Measurements from ENCODE around the gene TARBP2.

Gene TARBP2

GRCh38 chr12:53467880-53468279, 33.2 kb upstream of the TARBP2 start:
- Histone ChIP-seq H2BK120ac (ENCODE audit: low read depth, low read length) (no peak overlapping the region), H4K8ac (ENCODE audit: low read length) (no peak overlapping the region), H2AK5ac (ENCODE audit: low read length, severe bottlenecking) (no peak overlapping the region), H2BK5ac (ENCODE audit: low read depth, low read length, poor library complexity, severe bottlenecking) (no peak overlapping the region), H3K4me2 (ENCODE audit: low read length, poor library complexity, severe bottlenecking) (no peak overlapping the region), H3K27me3 (ENCODE audit: control insufficient read depth in 1 of 2, insufficient read depth in 1 of 2, low read length in 2 of 2) (no peaks in the 10 kb centered on the region), H3K9me3 (ENCODE audit: control insufficient read depth, low read length) (no peaks in the 10 kb centered on the region), H3K4me1 (ENCODE audit: control insufficient read depth, insufficient read depth, low read depth, low read length) (peaks cover 5% of the 10 kb centered on the region), H3K14ac (ENCODE audit: low read length in 2 of 2) (no peak overlapping the region), H2BK12ac (ENCODE audit: low read length in 2 of 2) (no peak overlapping the region), H3K18ac (ENCODE audit: low read depth in 1 of 2, low read length in 2 of 2) (no peak overlapping the region), H3K36me3 (ENCODE audit: control insufficient read depth in 1 of 2, insufficient read depth in 2 of 2, low read depth in 1 of 2, low read length in 2 of 2) (peaks cover 50 to 98% of the 10 kb centered on the region in 2 experiments), H3K9ac (ENCODE audit: low read length) (peak overlapping the region; percentile 27), H2AFZ (ENCODE audit: low read depth, low read length) (no peak overlapping the region), H3K23ac (ENCODE audit: low read length in 2 of 2) (no peak overlapping the region), H2BK15ac (ENCODE audit: low read depth, poor library complexity, severe bottlenecking) (no peak overlapping the region), H4K91ac (ENCODE audit: low read length) (no peak overlapping the region), H3K4ac (ENCODE audit: low read depth in 1 of 2, low read length in 2 of 2) (no peak overlapping the region), H3K4me3 (ENCODE audit: insufficient read depth in 1 of 2, low read depth in 1 of 2, low read length in 2 of 2) (no peak overlapping the region), H3K27ac (ENCODE audit: low read length, poor library complexity, severe bottlenecking) (no peak overlapping the region), H3K79me1 (replicated peaks; ENCODE audit: low read length, poor library complexity, severe bottlenecking) (peaks cover 3% of the 10 kb centered on the region)
- 100% methylated on average over 2 of the region's 2 CpGs for WGBS
- no peak for DNase-seq

DNA sequence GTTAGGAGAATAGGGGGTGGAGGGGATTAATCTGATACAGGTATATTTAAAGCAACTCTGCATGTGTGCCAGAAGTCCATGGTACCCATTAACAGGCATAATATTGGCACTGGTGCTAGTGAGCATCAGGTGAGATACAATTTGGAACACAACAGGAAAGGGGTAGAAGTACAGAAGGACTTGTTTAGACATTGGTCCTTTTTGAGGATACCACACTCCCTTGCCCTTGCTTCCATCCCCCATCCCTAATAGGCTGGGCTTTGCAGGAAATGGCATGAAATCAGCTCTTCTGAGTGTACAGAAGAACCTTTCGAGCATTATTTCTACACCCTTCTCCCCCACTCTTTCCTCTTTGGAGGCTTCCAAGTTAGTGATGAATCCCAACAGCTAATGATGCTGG, 32.8 kb upstream of the TARBP2 start:
- no peak overlapping the region for H2BK15ac ChIP-seq (ENCODE audit: low read depth, poor library complexity, severe bottlenecking)
- no peaks in the 10 kb centered on the region for H3K27me3 ChIP-seq (ENCODE audit: control insufficient read depth in 1 of 2, insufficient read depth in 1 of 2, low read length in 2 of 2)
- H2AK5ac ChIP-seq (ENCODE audit: low read length, severe bottlenecking), result no peak overlapping the region
- WGBS, result 100% methylated on average over 1 of the region's 1 CpG
- H3K27ac ChIP-seq (ENCODE audit: low read length, poor library complexity, severe bottlenecking), result no peak overlapping the region
- no peak overlapping the region for H2BK120ac ChIP-seq (ENCODE audit: low read depth, low read length)
- peak overlapping the region; percentile 27 for H3K9ac ChIP-seq (ENCODE audit: low read length)
- no peak overlapping the region for H2BK12ac ChIP-seq (ENCODE audit: low read length in 2 of 2)
- no peak overlapping the region for H3K23ac ChIP-seq (ENCODE audit: low read length in 2 of 2)
- no peak overlapping the region for H3K18ac ChIP-seq (ENCODE audit: low read depth in 1 of 2, low read length in 2 of 2)
- H4K91ac ChIP-seq (ENCODE audit: low read length), result no peak overlapping the region
- H3K14ac ChIP-seq (ENCODE audit: low read length in 2 of 2), result no peak overlapping the region
- peaks cover 2% of the 10 kb centered on the region for H3K79me1 ChIP-seq (replicated peaks; ENCODE audit: low read length, poor library complexity, severe bottlenecking)
- H3K9me3 ChIP-seq (ENCODE audit: control insufficient read depth, low read length), result no peaks in the 10 kb centered on the region
- peaks cover 5% of the 10 kb centered on the region for H3K4me1 ChIP-seq (ENCODE audit: control insufficient read depth, insufficient read depth, low read depth, low read length)
- no peak for DNase-seq
- H3K4me2 ChIP-seq (ENCODE audit: low read length, poor library complexity, severe bottlenecking), result no peak overlapping the region
- H3K36me3 ChIP-seq (ENCODE audit: control insufficient read depth in 1 of 2, insufficient read depth in 2 of 2, low read depth in 1 of 2, low read length in 2 of 2), result peaks cover 48 to 97% of the 10 kb centered on the region in 2 experiments
- no peak overlapping the region for H3K4me3 ChIP-seq (ENCODE audit: insufficient read depth in 1 of 2, low read depth in 1 of 2, low read length in 2 of 2)
- H2BK5ac ChIP-seq (ENCODE audit: low read depth, low read length, poor library complexity, severe bottlenecking), result no peak overlapping the region
- no peak overlapping the region for H3K4ac ChIP-seq (ENCODE audit: low read depth in 1 of 2, low read length in 2 of 2)
- no peak overlapping the region for H2AFZ ChIP-seq (ENCODE audit: low read depth, low read length)
- H4K8ac ChIP-seq (ENCODE audit: low read length), result no peak overlapping the region

- H4K8ac ChIP-seq (ENCODE audit: low read length), result no peak overlapping the region
- no peak overlapping the region for H3K23ac ChIP-seq (ENCODE audit: low read length in 2 of 2)
- H4K91ac ChIP-seq (ENCODE audit: low read length), result no peak overlapping the region
- H3K9ac ChIP-seq (ENCODE audit: low read length), result no peak overlapping the region
- H3K4me3 ChIP-seq (ENCODE audit: insufficient read depth in 1 of 2, low read depth in 1 of 2, low read length in 2 of 2), result no peak overlapping the region
- H3K4ac ChIP-seq (ENCODE audit: low read depth in 1 of 2, low read length in 2 of 2), result no peak overlapping the region
- H3K27me3 ChIP-seq (ENCODE audit: control insufficient read depth in 1 of 2, insufficient read depth in 1 of 2, low read length in 2 of 2), result no peaks in the 10 kb centered on the region
- no peak overlapping the region for H2BK120ac ChIP-seq (ENCODE audit: low read depth, low read length)
- H3K4me2 ChIP-seq (ENCODE audit: low read length, poor library complexity, severe bottlenecking), result no peak overlapping the region
- DNase-seq, result no peak
- no peak overlapping the region for H3K14ac ChIP-seq (ENCODE audit: low read length in 2 of 2)
- no peaks in the 10 kb centered on the region for H3K9me3 ChIP-seq (ENCODE audit: control insufficient read depth, low read length)
- WGBS, result 100% methylated on average over 1 of the region's 1 CpG
- no peak overlapping the region for H3K27ac ChIP-seq (ENCODE audit: low read length, poor library complexity, severe bottlenecking)
- H2BK5ac ChIP-seq (ENCODE audit: low read depth, low read length, poor library complexity, severe bottlenecking), result no peak overlapping the region
- H3K18ac ChIP-seq (ENCODE audit: low read depth in 1 of 2, low read length in 2 of 2), result no peak overlapping the region
- H2AK5ac ChIP-seq (ENCODE audit: low read length, severe bottlenecking), result no peak overlapping the region
- no peak overlapping the region for H2BK15ac ChIP-seq (ENCODE audit: low read depth, poor library complexity, severe bottlenecking)
- no peak overlapping the region for H2AFZ ChIP-seq (ENCODE audit: low read depth, low read length)
- peaks cover 43 to 98% of the 10 kb centered on the region in 2 experiments for H3K36me3 ChIP-seq (ENCODE audit: control insufficient read depth in 1 of 2, insufficient read depth in 2 of 2, low read depth in 1 of 2, low read length in 2 of 2)
- H3K4me1 ChIP-seq (ENCODE audit: control insufficient read depth, insufficient read depth, low read depth, low read length), result peaks cover 3% of the 10 kb centered on the region
- H2BK12ac ChIP-seq (ENCODE audit: low read length in 2 of 2), result no peak overlapping the region
- peaks cover 3% of the 10 kb centered on the region for H3K79me1 ChIP-seq (replicated peaks; ENCODE audit: low read length, poor library complexity, severe bottlenecking)
Measured at GRCh38 chr12:53472056-53472582, 29.0 kb upstream of the TARBP2 start.

DNA sequence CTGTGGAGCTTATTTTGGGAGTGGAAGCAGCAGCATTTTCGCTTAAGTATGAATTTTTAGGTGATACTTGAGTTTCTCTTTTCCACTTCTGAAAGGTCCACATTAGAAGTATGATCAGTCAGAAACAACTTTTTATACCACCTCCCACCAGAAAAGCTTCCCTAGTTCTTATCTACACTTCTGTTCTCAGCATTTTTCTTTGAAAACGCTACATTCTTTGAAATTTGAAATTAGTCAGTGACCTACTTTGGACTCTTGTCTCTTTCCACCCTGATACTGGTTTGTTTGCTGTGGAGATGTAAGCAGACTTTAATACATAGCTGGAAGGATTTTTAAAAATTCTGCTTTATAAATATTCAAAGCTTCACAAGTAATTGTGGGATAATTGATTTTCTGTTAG, 27.0 kb upstream of the TARBP2 start:
- no peak overlapping the region for H2BK15ac ChIP-seq (ENCODE audit: low read depth, poor library complexity, severe bottlenecking)
- H3K9ac ChIP-seq (ENCODE audit: low read length), result peak overlapping the region; percentile 72
- no peaks in the 10 kb centered on the region for H3K9me3 ChIP-seq (ENCODE audit: control insufficient read depth, low read length)
- H3K79me1 ChIP-seq (replicated peaks; ENCODE audit: low read length, poor library complexity, severe bottlenecking), result peaks cover 1% of the 10 kb centered on the region
- no peak overlapping the region for H3K4ac ChIP-seq (ENCODE audit: low read depth in 1 of 2, low read length in 2 of 2)
- no peaks in the 10 kb centered on the region for H3K27me3 ChIP-seq (ENCODE audit: control insufficient read depth in 1 of 2, insufficient read depth in 1 of 2, low read length in 2 of 2)
- peaks cover 36 to 95% of the 10 kb centered on the region in 2 experiments for H3K36me3 ChIP-seq (ENCODE audit: control insufficient read depth in 1 of 2, insufficient read depth in 2 of 2, low read depth in 1 of 2, low read length in 2 of 2)
- H3K18ac ChIP-seq (ENCODE audit: low read depth in 1 of 2, low read length in 2 of 2), result no peak overlapping the region
- no peak overlapping the region for H3K4me2 ChIP-seq (ENCODE audit: low read length, poor library complexity, severe bottlenecking)
- WGBS, result no CpG with 5 or more reads among the region's 2 CpGs
- H3K23ac ChIP-seq (ENCODE audit: low read length in 2 of 2), result no peak overlapping the region
- H3K14ac ChIP-seq (ENCODE audit: low read length in 2 of 2), result no peak overlapping the region
- H2BK120ac ChIP-seq (ENCODE audit: low read depth, low read length), result no peak overlapping the region
- H2BK12ac ChIP-seq (ENCODE audit: low read length in 2 of 2), result no peak overlapping the region
- peaks cover 1% of the 10 kb centered on the region for H3K4me1 ChIP-seq (ENCODE audit: control insufficient read depth, insufficient read depth, low read depth, low read length)
- no peak overlapping the region for H4K8ac ChIP-seq (ENCODE audit: low read length)
- no peak overlapping the region for H2AFZ ChIP-seq (ENCODE audit: low read depth, low read length)
- no peak overlapping the region for H2BK5ac ChIP-seq (ENCODE audit: low read depth, low read length, poor library complexity, severe bottlenecking)
- no peak overlapping the region for H3K27ac ChIP-seq (ENCODE audit: low read length, poor library complexity, severe bottlenecking)
- H2AK5ac ChIP-seq (ENCODE audit: low read length, severe bottlenecking), result no peak overlapping the region
- H4K91ac ChIP-seq (ENCODE audit: low read length), result no peak overlapping the region
- DNase-seq, result no peak
- H3K4me3 ChIP-seq (ENCODE audit: insufficient read depth in 1 of 2, low read depth in 1 of 2, low read length in 2 of 2), result no peak overlapping the region
